ENCODE results near the gene DIDO1.

DNA sequence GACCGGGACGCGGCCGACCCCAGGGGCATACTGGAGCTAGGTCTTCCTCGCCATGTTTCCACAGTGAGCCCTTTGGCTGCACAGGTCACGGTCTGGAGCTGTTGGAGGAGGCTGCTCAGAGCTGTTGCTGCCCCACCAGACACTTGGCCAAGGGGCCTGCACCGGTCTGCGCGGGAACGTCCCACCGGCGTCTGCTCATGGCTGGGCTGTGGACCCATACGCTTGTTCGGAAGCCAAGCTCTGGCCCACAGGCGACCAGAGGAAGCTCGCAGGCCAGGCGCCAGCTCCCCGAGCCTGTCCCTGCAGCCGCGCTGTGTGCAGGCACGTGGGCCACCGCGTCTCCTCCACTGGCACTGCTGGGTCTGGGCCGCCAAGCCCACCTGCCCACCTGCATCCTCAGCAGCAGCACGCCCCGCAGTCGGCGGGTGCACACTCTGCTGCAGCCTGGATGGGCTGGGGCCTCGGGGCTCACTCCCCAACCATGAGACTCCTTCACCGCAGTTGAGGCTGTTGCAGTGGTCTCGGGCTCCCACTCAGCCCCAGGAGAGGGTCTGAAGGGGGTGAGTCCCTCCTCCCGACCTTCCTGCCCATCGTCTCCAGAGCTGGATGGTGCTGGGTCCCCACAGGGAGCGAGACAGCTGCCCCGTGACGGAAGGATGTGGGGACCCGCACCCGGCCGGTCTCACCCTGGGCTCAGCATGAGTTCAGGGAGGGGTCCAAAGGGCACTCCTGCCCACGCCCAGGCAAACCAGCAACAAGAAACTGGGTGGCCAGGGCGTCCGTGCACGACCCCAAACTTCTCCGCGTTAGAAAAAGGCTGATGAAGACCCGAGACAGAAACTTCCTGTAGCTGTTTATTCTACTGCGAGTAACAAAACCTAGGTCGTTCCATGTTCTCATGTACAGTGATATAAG, 49.1 kb downstream of the DIDO1 start:
- TF ChIP-seq, protein P1, sequence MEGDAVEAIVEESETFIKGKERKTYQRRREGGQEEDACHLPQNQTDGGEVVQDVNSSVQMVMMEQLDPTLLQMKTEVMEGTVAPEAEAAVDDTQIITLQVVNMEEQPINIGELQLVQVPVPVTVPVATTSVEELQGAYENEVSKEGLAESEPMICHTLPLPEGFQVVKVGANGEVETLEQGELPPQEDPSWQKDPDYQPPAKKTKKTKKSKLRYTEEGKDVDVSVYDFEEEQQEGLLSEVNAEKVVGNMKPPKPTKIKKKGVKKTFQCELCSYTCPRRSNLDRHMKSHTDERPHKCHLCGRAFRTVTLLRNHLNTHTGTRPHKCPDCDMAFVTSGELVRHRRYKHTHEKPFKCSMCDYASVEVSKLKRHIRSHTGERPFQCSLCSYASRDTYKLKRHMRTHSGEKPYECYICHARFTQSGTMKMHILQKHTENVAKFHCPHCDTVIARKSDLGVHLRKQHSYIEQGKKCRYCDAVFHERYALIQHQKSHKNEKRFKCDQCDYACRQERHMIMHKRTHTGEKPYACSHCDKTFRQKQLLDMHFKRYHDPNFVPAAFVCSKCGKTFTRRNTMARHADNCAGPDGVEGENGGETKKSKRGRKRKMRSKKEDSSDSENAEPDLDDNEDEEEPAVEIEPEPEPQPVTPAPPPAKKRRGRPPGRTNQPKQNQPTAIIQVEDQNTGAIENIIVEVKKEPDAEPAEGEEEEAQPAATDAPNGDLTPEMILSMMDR (IDR thresholded peaks at IDR 0.05): no peak
- TF ChIP-seq POLR2A (IDR thresholded peaks at IDR 0.05): no peak
- no peak for TF ChIP-seq POLR2AphosphoS5 (IDR thresholded peaks at IDR 0.05)
- no peak for TF ChIP-seq EP300 (IDR thresholded peaks at IDR 0.05)
